Ectodermal cell (in vitro differentiated cells): ENCODE data around the gene YBEY.
A peak's percentile ranks its signal among the peaks of the same experiment; 100 is the strongest.

Source experiments
- H3K27ac ChIP-seq: 2 replicates; pipeline ENCODE4 v1.7.0; 2013; ENCODE audit warnings: mild to moderate bottlenecking, low read depth, low read length; ENCODE audit not compliant: insufficient read depth, poor library complexity, severe bottlenecking
- H3K27me3 ChIP-seq: 2 replicates; pipeline ENCODE4 v1.7.0; 2013; ENCODE audit warnings: mild to moderate bottlenecking, low read length; ENCODE audit not compliant: insufficient read depth, control insufficient read depth, poor library complexity, severe bottlenecking
- H3K36me3 ChIP-seq: one replicate; pipeline ENCODE4 v1.7.0; 2013; ENCODE audit warnings: low read length; ENCODE audit not compliant: control insufficient read depth, insufficient read depth
- H3K4me1 ChIP-seq: one replicate; pipeline ENCODE4 v1.7.0; 2013; ENCODE audit warnings: low read length; ENCODE audit not compliant: control insufficient read depth, insufficient read depth
- H3K4me3 ChIP-seq: 2 replicates; pipeline ENCODE4 v1.7.0; 2013; ENCODE audit warnings: low read depth, low read length, control low read depth; ENCODE audit not compliant: insufficient read depth
- H3K9me3 ChIP-seq: 2 replicates; pipeline ENCODE4 v1.7.0; 2013; ENCODE audit warnings: mild to moderate bottlenecking, low read length, moderate library complexity; ENCODE audit not compliant: control insufficient read depth
- WGBS, 2 experiments: methylation state at CpG; one replicate each; pipeline ENCODE4 v1.1.7; 2013; ENCODE audit warnings: missing lambda C conversion rate in 2 of 2; 5-methylcytosine and 5-hydroxymethylcytosine counted together

The YBEY gene

DNA sequence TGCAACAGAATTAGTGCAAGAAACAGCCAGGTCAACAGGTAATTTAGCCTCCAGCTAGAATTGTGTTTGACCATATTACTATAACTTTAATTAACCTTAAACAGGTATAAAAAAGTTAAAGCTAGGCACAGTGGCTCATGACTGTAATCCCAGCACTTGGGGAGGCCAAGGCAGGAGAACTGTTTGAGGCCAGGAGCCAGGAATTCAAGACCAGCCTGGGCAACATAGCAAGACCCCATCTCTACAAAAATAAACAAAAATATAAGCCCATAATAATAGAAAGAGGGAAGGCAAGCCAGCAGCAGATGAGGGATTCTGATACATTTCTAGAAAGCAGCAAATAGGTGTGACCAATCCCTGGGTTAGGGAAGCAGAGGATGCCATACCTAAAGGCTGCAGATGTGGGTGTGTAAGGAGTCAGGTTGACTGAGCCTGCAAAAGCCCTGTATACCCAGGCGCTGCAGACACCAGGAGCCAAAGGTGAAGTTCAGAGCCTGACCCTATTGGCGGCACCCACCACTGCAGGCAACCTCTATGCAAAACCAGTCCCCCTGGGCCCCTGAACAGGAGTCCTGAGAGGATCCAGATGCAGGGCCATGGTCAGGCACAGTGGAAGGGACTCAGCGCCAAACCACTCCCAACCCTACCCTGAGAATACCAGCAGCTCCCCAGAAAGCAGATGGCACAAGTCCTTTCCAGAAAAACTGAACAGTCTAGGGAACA, 38.3 kb upstream of the YBEY start:
- Histone ChIP-seq H3K27me3 (no peaks in the 10 kb centered on the region), H3K27ac (no peak overlapping the region), H3K4me3 (no peak overlapping the region), H3K9me3 (no peaks in the 10 kb centered on the region), H3K36me3 (peaks cover 67% of the 10 kb centered on the region), H3K4me1 (no peaks in the 10 kb centered on the region)
- 96 to 97% methylated on average over 3 of the region's 3 CpGs for WGBS, 2 experiments

DNA sequence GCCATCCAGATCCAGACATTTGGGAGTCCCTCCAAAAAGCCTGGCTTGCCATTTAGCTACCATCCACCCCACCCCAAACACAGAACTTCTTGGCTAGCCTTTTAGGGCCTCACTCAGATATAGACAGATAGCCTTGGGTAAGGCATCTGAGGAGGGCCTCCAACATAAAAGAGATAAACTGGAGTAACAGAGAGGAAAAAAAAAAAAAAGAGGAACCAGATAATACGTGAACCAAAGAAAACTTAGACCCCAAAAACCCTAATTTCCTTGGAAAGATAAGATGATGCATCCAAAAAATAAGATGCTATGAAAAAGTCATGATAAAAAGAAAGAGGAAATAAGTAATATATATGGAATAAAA, 37.7 kb upstream of the YBEY start:
- no peaks in the 10 kb centered on the region for H3K27me3 ChIP-seq
- WGBS, 2 experiments, result 100% methylated on average over 1 of the region's 1 CpG; no CpG with 5 or more reads in 1 of the 2 experiments
- peaks cover 66% of the 10 kb centered on the region for H3K36me3 ChIP-seq
- H3K4me3 ChIP-seq, result no peak overlapping the region
- no peaks in the 10 kb centered on the region for H3K4me1 ChIP-seq
- H3K9me3 ChIP-seq, result no peaks in the 10 kb centered on the region
- H3K27ac ChIP-seq, result no peak overlapping the region

DNA sequence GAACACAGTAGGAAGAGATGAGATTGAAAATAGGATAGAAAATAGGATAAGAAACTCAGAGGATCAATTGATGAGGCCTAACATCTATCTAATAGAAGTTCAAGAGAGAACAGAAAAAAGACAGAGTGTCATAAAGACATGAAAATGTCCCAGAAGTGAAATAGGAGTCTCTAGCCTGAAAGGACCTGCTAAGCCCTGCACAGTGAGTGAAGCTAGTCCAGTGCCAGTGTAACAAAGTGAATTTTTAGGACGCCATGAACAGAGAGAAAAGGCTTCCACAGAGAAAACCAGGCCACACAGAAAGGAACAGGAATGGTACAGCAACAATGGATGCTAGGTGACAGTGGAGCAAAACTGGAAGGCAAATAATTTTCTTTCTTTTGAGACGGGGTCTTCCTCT, 37.3 kb upstream of the YBEY start:
- 89 to 92% methylated on average over 2 of the region's 2 CpGs for WGBS, 2 experiments
- H3K36me3 ChIP-seq, result peaks cover 66% of the 10 kb centered on the region
- no peak overlapping the region for H3K27ac ChIP-seq

DNA sequence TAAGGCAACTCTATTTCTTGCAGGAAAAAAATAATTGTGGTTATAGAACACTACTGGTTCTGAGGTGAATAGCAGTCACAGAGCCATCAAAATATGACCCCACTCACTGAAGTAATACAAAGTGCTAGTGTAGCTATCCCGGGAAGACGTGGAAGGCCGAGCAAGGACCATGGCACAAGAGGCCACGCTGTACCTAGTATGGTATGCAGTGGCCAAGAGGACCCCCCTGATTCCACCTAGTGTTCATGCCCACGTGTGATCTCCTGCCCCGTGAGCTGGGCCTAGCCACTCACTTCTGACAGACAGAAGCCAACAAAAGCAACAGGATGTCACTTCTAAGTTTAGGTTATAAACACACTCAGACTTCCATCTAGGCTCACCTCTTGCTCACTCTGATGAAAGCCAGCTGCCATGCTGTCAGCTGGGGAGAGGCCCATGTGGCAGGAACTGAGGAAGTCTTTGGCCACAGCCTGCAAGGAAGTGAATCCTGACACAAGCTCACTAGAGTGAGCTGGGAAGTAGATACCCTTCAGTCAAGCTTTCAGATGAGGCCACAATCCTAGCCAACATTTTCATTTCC, 35.9 kb upstream of the YBEY start:
- no peaks in the 10 kb centered on the region for H3K4me1 ChIP-seq
- H3K4me3 ChIP-seq, result no peak overlapping the region
- no peaks in the 10 kb centered on the region for H3K27me3 ChIP-seq
- no peak overlapping the region for H3K27ac ChIP-seq
- peaks cover 66% of the 10 kb centered on the region for H3K36me3 ChIP-seq
- 94 to 96% methylated on average over 6 of the region's 6 CpGs for WGBS, 2 experiments
- no peaks in the 10 kb centered on the region for H3K9me3 ChIP-seq

More for the DNA sequence above, 37.3 kb upstream of the YBEY start:
- no peaks in the 10 kb centered on the region for H3K4me1 ChIP-seq
- no peak overlapping the region for H3K4me3 ChIP-seq
- H3K27me3 ChIP-seq, result no peaks in the 10 kb centered on the region
- H3K9me3 ChIP-seq, result no peaks in the 10 kb centered on the region

DNA sequence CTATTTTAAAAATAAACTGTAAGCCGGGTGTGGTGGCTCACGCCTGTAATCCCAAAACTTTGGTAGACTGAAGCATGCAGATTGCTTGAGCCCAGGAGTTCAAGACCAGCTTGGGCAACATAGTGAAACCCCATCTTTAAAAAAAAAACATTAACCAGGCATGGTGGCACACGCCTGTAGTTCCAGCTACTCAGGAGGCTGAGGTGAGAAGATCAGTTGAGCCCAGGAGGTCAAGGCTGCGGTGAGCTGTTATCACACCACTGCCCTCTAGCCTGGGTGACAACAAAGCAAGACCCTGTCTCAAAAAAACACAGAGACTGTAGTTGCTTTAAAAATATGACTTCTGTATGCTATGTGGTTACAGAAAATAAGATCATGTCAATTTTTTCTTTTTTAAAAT, 33.3 kb upstream of the YBEY start:
- Histone ChIP-seq H3K4me3 (no peak overlapping the region), H3K27ac (no peak overlapping the region), H3K27me3 (no peaks in the 10 kb centered on the region), H3K4me1 (no peaks in the 10 kb centered on the region), H3K36me3 (peaks cover 65% of the 10 kb centered on the region), H3K9me3 (no peaks in the 10 kb centered on the region)
- WGBS, 2 experiments, result 92 to 97% methylated on average over 4 of the region's 4 CpGs

DNA sequence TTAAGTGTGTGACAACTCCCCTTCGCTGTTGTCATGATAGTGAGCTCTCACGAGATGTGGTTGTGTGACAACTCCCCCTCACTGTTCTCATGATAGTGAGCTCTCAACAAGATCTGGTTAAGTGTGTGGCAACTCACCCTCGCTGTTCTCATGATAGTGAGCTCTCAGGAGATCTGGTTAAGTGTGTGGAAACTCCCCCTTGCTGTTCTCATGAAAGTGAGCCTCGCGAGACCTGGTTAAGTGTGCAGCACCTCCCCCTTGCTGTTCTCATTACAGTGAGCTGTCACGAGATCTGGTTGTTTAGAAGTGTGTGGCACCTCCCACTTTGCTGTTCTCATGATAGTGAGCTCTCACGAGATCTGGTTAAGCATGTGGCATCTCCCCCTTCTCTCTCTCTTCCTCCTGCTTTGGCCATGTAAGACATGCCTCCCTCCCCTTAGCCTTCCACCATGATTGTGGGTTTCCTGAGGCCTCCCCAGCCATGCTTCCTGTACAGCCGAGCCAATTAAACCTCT, 32.5 kb upstream of the YBEY start:
- Histone ChIP-seq H3K4me3 (no peak overlapping the region), H3K27me3 (no peaks in the 10 kb centered on the region), H3K9me3 (no peaks in the 10 kb centered on the region), H3K27ac (peak overlapping the region; percentile 4), H3K36me3 (peaks cover 72% of the 10 kb centered on the region), H3K4me1 (no peaks in the 10 kb centered on the region)
- WGBS, 2 experiments, result 92% methylated on average over 8 of the region's 8 CpGs

DNA sequence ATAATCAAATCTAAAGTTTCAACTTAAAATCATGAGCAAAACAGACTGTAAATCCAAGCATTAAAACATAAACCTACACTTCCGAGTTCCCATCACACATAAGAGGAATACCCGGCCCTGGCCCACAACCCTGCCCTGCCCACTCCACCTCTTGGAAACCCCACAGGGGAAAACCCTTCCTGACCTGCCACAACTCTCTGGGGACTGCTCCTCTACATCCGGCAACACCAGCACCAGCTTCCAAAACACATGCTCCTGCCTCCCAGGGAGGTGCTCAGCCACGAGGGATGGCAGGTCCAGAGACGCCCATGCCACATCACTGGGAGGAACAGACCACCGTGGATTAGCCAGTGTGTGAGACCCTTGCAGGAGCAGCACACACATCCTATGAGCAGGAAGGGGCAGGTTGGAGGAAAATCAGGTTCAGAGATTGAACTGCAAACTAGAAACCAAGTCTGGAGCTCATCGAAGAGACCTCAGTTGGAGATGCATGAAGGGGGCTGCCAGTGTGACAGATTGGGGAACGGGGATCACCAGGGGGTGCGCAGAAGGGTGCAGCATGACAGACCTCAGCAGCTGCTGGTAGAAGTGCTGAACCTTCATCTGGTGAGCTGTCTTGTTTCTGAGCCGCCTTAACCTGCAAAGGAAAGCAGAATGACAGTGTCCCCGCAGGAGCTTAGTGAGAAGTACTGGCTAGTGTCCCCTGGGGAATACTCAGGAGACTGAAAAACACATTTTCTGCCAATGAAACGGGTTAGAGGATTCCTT, 31.8 kb upstream of the YBEY start:
- Histone ChIP-seq H3K4me3 (no peak overlapping the region), H3K36me3 (peaks cover 78% of the 10 kb centered on the region), H3K4me1 (no peaks in the 10 kb centered on the region), H3K27ac (no peak overlapping the region), H3K27me3 (no peaks in the 10 kb centered on the region), H3K9me3 (no peaks in the 10 kb centered on the region)
- WGBS, 2 experiments, result 93 to 95% methylated on average over 12 of the region's 12 CpGs

DNA sequence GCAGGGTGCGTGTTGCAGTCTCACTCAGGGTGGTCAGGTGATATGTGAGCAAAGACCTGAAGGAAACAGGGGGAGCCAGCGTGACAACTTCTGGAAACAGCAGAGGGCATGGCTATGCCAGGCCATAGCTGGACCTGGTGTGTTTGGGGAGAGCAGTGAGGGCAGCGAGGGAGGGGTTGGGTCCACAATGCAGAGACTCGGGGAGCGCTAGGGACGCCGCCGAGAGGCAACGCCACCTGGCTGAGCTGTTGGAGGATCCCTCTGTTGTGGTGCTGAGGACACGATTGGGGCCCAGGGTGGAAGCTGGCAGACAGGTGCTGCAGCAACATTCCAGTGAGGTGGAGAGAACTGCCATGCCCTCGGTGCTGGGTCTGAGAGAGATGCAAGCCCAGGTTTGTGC, 31.0 kb upstream of the YBEY start:
- Histone ChIP-seq H3K4me1 (no peaks in the 10 kb centered on the region), H3K27me3 (no peaks in the 10 kb centered on the region), H3K4me3 (no peak overlapping the region), H3K9me3 (no peaks in the 10 kb centered on the region), H3K36me3 (peaks cover 75% of the 10 kb centered on the region), H3K27ac (no peak overlapping the region)
- WGBS, 2 experiments, result 94 to 97% methylated on average over 11 of the region's 11 CpGs

DNA sequence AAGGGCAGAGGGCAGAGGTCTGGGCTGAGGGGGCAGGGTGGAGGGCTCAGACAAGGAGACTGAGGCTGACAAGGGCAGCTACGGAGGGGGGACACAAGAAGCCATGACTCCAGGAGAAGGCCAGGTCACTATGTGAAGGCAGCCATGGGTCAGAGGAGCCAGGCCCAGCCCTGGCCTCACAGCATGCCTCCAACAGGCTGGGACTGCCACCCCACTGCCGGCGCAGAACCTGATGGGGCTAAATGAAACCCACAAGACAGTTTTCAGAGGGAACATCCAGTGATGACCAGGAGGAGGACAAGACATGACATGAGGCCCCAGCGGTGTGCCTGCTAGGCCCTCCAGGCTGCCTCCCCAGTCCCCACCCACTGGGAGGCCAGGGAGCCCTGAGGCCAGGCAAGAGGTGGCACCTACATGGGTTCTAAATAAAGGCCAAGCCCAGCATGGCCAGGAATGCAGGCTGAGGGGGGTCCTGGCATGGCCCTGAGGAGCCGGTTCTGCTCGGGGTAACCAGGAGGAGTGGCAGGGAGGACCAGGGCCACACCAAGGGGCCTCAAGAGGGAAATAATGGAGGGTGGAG, 30.3 kb upstream of the YBEY start:
- Histone ChIP-seq H3K9me3 (no peaks in the 10 kb centered on the region), H3K4me1 (no peaks in the 10 kb centered on the region), H3K27me3 (no peaks in the 10 kb centered on the region), H3K4me3 (no peak overlapping the region), H3K36me3 (peaks cover 75% of the 10 kb centered on the region), H3K27ac (no peak overlapping the region)
- WGBS, 2 experiments, result 95 to 96% methylated on average over 6 of the region's 6 CpGs

DNA sequence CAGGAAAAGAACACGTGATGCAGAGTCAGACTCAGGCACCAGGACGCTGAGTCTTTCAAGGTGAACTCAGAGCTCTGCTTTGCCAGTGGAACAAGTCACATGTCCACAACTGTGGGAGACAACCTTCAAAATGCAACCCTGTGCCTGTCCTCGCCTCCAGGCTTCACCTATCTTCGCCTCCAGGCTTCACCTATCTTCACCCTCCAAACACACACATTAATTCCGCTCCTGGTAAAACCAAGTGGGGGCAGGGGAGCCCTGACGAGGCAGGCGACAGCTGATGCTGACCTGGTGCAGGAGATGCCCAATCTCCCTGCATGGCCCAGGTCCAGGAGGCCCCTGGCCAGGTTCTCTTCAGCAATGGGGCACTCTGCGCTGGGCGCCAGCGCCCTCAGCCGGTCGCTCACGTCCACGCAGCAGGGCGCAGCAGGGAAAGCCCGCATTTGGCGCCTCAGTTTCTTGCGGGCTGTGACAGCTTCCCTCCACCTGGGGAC, 29.6 kb upstream of the YBEY start:
- WGBS, 2 experiments, result 96% methylated on average over 18 of the region's 18 CpGs
- no peak overlapping the region for H3K4me3 ChIP-seq
- peaks cover 76% of the 10 kb centered on the region for H3K36me3 ChIP-seq
- H3K27ac ChIP-seq, result no peak overlapping the region
- no peaks in the 10 kb centered on the region for H3K4me1 ChIP-seq
- H3K27me3 ChIP-seq, result no peaks in the 10 kb centered on the region
- H3K9me3 ChIP-seq, result no peaks in the 10 kb centered on the region
